ENCODE measurements around the gene LRRC71.

LRRC71 gene

DNA sequence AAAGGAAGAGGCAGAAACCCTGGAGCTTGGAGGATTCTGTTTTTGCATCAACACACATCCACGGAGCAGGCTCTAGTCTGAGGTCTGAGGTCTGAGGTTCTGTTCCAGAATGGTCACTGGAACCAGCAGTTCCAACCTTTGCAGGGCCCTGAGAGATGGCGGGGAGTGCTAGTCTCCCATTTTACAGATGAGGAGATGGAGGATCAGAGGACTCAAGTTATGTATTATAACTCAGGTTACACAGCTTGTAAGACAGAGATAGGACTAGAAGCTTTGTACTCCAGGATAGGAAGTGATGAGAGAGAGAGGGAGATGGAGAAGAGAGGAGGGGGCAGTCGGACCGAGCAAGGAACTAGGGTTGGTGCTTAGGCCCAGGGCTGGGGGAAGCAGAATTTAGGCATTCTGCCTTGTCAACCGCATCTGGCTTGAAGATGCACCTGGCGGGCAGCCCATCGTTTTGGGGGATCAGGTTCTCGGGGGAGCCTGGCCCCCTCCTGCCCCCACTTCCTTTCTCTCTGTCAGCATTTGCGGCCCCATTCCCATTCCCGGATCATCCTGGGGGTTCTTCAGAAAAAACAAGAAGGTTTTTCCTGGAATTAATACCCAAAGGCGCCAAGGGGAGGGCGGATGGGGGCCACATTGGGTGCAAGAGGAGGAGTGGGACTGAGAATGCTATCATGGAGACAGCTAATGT is 21.3 kb upstream of the LRRC71 start:
- Histone ChIP-seq H3K36me3 (ENCODE audit: control insufficient read depth in 2 of 2, insufficient read depth in 2 of 2, low read length in 2 of 2) (no peaks in the 10 kb centered on the region), H3K27ac (ENCODE audit: low read depth in 2 of 2, low read length in 2 of 2) (no peak overlapping the region), H3K27me3 (ENCODE audit: control insufficient read depth in 2 of 2, insufficient read depth in 2 of 2, low read length in 2 of 2) (peaks cover 9 to 12% of the 10 kb centered on the region in 2 donors), H3K9ac (ENCODE audit: low read depth in 1 of 2, low read length in 2 of 2) (no peak overlapping the region), H3K4me3 (ENCODE audit: low read length in 2 of 2) (no peak overlapping the region), H3K4me1 (ENCODE audit: control insufficient read depth in 2 of 2, insufficient read depth in 2 of 2, low read length in 2 of 2) (no peaks in the 10 kb centered on the region), H3K9me3 (ENCODE audit: control insufficient read depth in 2 of 2, low read length in 2 of 2) (no peaks in the 10 kb centered on the region)

DNA sequence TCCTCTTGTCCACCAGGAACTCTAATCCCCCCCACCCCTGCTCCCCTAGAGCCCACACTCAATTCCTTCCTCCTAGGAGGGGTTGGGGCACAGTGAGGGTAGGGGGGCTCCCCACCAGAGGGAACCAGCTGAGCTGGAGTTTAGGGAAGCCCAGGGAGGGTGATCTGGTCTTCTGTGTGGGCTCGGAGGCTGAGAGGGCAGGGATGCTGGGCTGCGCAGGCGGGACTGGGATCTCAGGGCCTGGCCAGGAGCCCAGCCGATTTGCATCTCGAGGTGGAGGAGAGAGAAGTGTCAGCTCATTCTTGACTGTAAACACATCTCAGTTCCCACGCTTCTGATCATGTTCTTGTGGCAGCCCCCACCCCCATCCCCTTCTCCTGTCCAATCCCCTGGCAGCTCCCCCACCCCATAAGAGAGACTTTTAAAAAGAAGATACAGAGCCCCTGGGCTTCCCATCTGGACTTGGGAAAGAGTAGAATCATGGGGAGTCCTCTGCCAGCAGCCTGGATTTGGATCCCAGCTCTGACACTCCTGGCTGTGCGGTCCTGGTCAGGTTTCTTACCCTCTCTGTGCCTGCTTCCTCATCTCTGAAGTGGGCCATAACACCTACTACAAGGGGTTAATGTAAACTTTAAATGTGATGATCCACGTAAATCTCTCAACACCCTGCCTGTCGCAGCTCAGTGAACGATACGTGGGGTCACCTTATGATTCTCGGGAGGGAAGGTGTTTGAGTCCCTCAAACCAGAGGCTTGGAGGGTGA is 20.3 kb upstream of the LRRC71 start:
- H3K9ac ChIP-seq (ENCODE audit: low read depth in 1 of 2, low read length in 2 of 2), result no peak overlapping the region
- peaks cover 0 to 10% of the 10 kb centered on the region in 2 donors for H3K27me3 ChIP-seq (ENCODE audit: control insufficient read depth in 2 of 2, insufficient read depth in 2 of 2, low read length in 2 of 2)
- H3K36me3 ChIP-seq (ENCODE audit: control insufficient read depth in 2 of 2, insufficient read depth in 2 of 2, low read length in 2 of 2), result no peaks in the 10 kb centered on the region
- no peaks in the 10 kb centered on the region for H3K4me1 ChIP-seq (ENCODE audit: control insufficient read depth in 2 of 2, insufficient read depth in 2 of 2, low read length in 2 of 2)
- H3K9me3 ChIP-seq (ENCODE audit: control insufficient read depth in 2 of 2, low read length in 2 of 2), result no peaks in the 10 kb centered on the region
- H3K4me3 ChIP-seq (ENCODE audit: low read length in 2 of 2), result no peak overlapping the region
- H3K27ac ChIP-seq (ENCODE audit: low read depth in 2 of 2, low read length in 2 of 2), result no peak overlapping the region

- Histone ChIP-seq H3K9ac (ENCODE audit: low read depth in 1 of 2, low read length in 2 of 2) (no peak overlapping the region), H3K27me3 (ENCODE audit: control insufficient read depth in 2 of 2, insufficient read depth in 2 of 2, low read length in 2 of 2) (peaks cover 0 to 10% of the 10 kb centered on the region in 2 donors), H3K4me1 (ENCODE audit: control insufficient read depth in 2 of 2, insufficient read depth in 2 of 2, low read length in 2 of 2) (no peaks in the 10 kb centered on the region), H3K27ac (ENCODE audit: low read depth in 2 of 2, low read length in 2 of 2) (no peak overlapping the region), H3K36me3 (ENCODE audit: control insufficient read depth in 2 of 2, insufficient read depth in 2 of 2, low read length in 2 of 2) (no peaks in the 10 kb centered on the region), H3K9me3 (ENCODE audit: control insufficient read depth in 2 of 2, low read length in 2 of 2) (no peaks in the 10 kb centered on the region), H3K4me3 (ENCODE audit: low read length in 2 of 2) (no peak overlapping the region)
Observed at GRCh38 chr1:156900896-156901589, 19.4 kb upstream of the LRRC71 start.

DNA sequence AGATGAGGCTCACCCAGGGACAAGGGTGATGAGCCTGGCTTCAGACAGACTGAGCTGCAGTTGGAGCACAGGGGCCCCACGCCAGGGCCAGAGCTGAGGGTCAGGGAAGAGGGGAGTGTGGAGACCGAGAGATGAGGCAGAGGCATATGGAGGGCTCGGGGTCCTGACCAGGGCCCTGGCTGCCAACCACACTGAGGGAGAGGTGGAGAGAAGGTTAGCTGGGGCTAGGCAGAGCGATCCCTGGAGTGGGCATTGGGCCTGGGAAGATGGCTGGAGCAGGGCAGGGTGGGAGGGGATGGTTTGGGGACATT is 18.9 kb upstream of the LRRC71 start:
- H3K9ac ChIP-seq (ENCODE audit: low read depth in 1 of 2, low read length in 2 of 2), result no peak overlapping the region

GRCh38 chr1:156901966-156902915 is 18.2 kb upstream of the LRRC71 start:
- Histone ChIP-seq H3K36me3 (ENCODE audit: control insufficient read depth in 2 of 2, insufficient read depth in 2 of 2, low read length in 2 of 2) (no peaks in the 10 kb centered on the region), H3K27ac (ENCODE audit: low read depth in 2 of 2, low read length in 2 of 2) (no peak overlapping the region), H3K27me3 (ENCODE audit: control insufficient read depth in 2 of 2, insufficient read depth in 2 of 2, low read length in 2 of 2) (peaks cover 3 to 10% of the 10 kb centered on the region in 2 donors), H3K4me3 (ENCODE audit: low read length in 2 of 2) (no peak overlapping the region), H3K9ac (ENCODE audit: low read depth in 1 of 2, low read length in 2 of 2) (no peak overlapping the region), H3K9me3 (ENCODE audit: control insufficient read depth in 2 of 2, low read length in 2 of 2) (no peaks in the 10 kb centered on the region), H3K4me1 (ENCODE audit: control insufficient read depth in 2 of 2, insufficient read depth in 2 of 2, low read length in 2 of 2) (peaks cover 0 to 2% of the 10 kb centered on the region in 2 donors)

More for the DNA sequence above, 18.9 kb upstream of the LRRC71 start:
- no peak overlapping the region for H3K4me3 ChIP-seq (ENCODE audit: low read length in 2 of 2)
- H3K4me1 ChIP-seq (ENCODE audit: control insufficient read depth in 2 of 2, insufficient read depth in 2 of 2, low read length in 2 of 2), result no peaks in the 10 kb centered on the region
- no peaks in the 10 kb centered on the region for H3K36me3 ChIP-seq (ENCODE audit: control insufficient read depth in 2 of 2, insufficient read depth in 2 of 2, low read length in 2 of 2)
- peaks cover 3 to 10% of the 10 kb centered on the region in 2 donors for H3K27me3 ChIP-seq (ENCODE audit: control insufficient read depth in 2 of 2, insufficient read depth in 2 of 2, low read length in 2 of 2)
- no peak overlapping the region for H3K27ac ChIP-seq (ENCODE audit: low read depth in 2 of 2, low read length in 2 of 2)
- H3K9me3 ChIP-seq (ENCODE audit: control insufficient read depth in 2 of 2, low read length in 2 of 2), result no peaks in the 10 kb centered on the region

DNA sequence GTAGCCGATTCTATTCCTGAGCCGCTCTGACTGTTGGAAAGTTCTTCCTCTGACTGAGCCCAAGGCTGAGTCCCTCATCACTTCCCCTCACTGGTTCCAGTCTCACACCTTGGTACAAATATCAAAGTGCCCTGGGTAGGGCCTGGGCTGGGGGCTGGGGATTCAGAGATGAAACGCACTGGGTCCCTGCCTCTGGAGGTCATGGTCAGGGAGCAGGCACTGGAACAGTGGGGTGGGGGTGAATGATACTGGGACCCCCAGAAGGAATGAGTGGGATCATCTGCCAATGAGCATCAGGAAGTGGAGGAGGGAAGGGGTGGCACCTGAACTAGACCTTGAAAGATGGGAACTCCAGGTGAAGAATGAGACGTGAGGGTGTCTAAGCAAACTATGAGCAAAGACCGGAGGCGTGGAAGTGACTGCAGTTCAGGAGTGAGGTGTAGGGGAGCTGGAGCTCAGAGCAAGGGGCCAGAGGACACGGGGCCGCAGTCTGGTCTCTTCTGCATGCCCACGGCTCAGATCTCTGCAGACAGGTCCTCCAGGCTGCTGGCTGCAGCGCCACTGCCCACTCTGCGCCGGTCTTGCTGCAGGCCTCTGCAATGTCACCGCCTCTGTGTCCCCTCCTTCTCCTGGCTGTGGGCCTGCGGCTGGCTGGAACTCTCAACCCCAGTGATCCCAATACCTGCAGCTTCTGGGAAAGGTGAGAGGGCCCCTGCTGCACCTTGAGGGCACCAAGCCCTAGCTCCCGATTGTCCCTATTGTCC is 16.9 kb upstream of the LRRC71 start:
- no peaks in the 10 kb centered on the region for H3K9me3 ChIP-seq (ENCODE audit: control insufficient read depth in 2 of 2, low read length in 2 of 2)
- H3K27ac ChIP-seq (ENCODE audit: low read depth in 2 of 2, low read length in 2 of 2), result no peak overlapping the region
- H3K36me3 ChIP-seq (ENCODE audit: control insufficient read depth in 2 of 2, insufficient read depth in 2 of 2, low read length in 2 of 2), result no peaks in the 10 kb centered on the region
- H3K4me1 ChIP-seq (ENCODE audit: control insufficient read depth in 2 of 2, insufficient read depth in 2 of 2, low read length in 2 of 2), result peaks cover 0 to 8% of the 10 kb centered on the region in 2 donors
- H3K27me3 ChIP-seq (ENCODE audit: control insufficient read depth in 2 of 2, insufficient read depth in 2 of 2, low read length in 2 of 2), result peaks cover 6 to 8% of the 10 kb centered on the region in 2 donors
- no peak overlapping the region for H3K9ac ChIP-seq (ENCODE audit: low read depth in 1 of 2, low read length in 2 of 2)
- no peak overlapping the region for H3K4me3 ChIP-seq (ENCODE audit: low read length in 2 of 2)

DNA sequence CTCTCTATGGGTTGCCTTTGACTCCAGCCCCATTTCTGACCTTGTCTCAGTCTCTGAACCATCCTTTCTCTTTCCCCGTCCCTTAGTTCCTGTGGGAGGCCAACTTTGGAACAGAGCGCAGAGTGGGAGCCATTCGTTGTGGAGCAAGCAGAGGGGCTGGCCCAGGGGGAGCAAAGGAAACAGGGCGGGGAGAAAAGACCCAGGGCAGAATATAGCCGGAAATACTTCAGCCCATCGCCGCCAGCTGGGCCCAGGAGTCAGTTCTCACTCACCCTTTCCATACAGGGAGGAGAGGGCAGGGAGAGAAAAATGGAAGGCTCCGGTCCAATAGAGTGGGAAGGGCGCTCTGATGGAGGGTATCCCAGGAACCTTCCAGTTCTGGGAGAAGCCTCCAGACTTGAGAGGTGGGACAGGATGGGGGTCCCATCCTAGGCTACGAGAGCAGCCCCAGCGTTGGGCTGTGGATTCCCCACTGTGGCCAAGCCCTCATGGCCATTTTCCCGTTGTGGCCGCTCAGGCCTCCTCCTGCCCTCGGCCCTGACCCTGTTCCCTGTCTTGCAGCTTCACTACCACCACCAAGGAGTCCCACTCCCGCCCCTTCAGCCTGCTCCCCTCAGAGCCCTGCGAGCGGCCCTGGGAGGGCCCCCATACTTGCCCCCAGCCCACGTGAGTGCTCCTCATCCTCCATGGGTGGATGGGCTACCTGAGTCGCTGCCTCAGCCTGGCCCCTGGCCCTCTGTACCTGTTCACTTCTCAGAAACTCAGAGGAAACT is 16.1 kb upstream of the LRRC71 start:
- no peaks in the 10 kb centered on the region for H3K9me3 ChIP-seq (ENCODE audit: control insufficient read depth in 2 of 2, low read length in 2 of 2)
- no peak overlapping the region for H3K27ac ChIP-seq (ENCODE audit: low read depth in 2 of 2, low read length in 2 of 2)
- H3K36me3 ChIP-seq (ENCODE audit: control insufficient read depth in 2 of 2, insufficient read depth in 2 of 2, low read length in 2 of 2), result no peaks in the 10 kb centered on the region
- H3K27me3 ChIP-seq (ENCODE audit: control insufficient read depth in 2 of 2, insufficient read depth in 2 of 2, low read length in 2 of 2), result peaks cover 5 to 16% of the 10 kb centered on the region in 2 donors
- H3K4me3 ChIP-seq (ENCODE audit: low read length in 2 of 2), result no peak overlapping the region
- no peak overlapping the region for H3K9ac ChIP-seq (ENCODE audit: low read depth in 1 of 2, low read length in 2 of 2)
- H3K4me1 ChIP-seq (ENCODE audit: control insufficient read depth in 2 of 2, insufficient read depth in 2 of 2, low read length in 2 of 2), result peaks cover 0 to 16% of the 10 kb centered on the region in 2 donors

GRCh38 chr1:156905176-156905575 is 15.3 kb upstream of the LRRC71 start:
- peaks cover 0 to 16% of the 10 kb centered on the region in 2 donors for H3K4me1 ChIP-seq (ENCODE audit: control insufficient read depth in 2 of 2, insufficient read depth in 2 of 2, low read length in 2 of 2)
- H3K27me3 ChIP-seq (ENCODE audit: control insufficient read depth in 2 of 2, insufficient read depth in 2 of 2, low read length in 2 of 2), result peaks cover 2 to 20% of the 10 kb centered on the region in 2 donors
- H3K4me3 ChIP-seq (ENCODE audit: low read length in 2 of 2), result no peak overlapping the region
- no peak overlapping the region for H3K27ac ChIP-seq (ENCODE audit: low read depth in 2 of 2, low read length in 2 of 2)
- H3K9me3 ChIP-seq (ENCODE audit: control insufficient read depth in 2 of 2, low read length in 2 of 2), result no peaks in the 10 kb centered on the region
- H3K36me3 ChIP-seq (ENCODE audit: control insufficient read depth in 2 of 2, insufficient read depth in 2 of 2, low read length in 2 of 2), result no peaks in the 10 kb centered on the region
- no peak overlapping the region for H3K9ac ChIP-seq (ENCODE audit: low read depth in 1 of 2, low read length in 2 of 2)
